ENCODE measurements around the gene SCN4B.

Gene SCN4B

DNA sequence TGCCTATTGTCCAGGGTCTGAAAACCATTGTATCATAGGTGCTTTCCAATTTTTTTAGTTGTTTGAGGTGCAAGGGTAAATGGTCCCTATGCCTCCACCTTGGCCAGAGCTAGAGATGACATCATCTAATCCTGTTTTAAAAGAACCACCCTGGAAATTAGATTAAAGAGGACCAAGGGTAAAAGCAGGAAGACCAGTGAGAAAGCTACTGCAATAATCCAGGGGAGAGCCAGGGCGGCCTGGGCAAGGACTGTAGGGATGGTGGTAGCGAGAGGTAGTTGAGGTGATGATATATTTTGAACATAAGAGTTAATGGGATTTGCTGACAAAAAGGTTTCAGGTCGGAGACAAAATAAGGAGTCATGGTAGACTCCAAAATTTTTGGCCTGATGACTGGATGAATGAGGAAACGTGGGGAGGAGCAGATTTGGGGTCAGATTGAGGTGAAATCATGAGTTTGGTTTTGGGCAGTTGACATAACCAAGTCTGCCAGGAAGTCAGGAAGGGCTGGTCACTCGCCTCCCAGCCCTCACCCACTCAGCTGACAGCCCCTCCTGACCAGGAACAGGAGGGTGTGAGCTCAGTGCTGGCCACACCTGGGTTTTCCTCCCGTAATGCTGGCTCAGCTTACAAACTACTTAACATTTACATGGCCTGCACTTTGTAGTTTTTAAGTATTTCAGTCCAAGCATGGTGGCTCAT lies 23.0 kb downstream of the SCN4B start:
- DNase-seq (ENCODE audit: low spot score) = no peak

DNA sequence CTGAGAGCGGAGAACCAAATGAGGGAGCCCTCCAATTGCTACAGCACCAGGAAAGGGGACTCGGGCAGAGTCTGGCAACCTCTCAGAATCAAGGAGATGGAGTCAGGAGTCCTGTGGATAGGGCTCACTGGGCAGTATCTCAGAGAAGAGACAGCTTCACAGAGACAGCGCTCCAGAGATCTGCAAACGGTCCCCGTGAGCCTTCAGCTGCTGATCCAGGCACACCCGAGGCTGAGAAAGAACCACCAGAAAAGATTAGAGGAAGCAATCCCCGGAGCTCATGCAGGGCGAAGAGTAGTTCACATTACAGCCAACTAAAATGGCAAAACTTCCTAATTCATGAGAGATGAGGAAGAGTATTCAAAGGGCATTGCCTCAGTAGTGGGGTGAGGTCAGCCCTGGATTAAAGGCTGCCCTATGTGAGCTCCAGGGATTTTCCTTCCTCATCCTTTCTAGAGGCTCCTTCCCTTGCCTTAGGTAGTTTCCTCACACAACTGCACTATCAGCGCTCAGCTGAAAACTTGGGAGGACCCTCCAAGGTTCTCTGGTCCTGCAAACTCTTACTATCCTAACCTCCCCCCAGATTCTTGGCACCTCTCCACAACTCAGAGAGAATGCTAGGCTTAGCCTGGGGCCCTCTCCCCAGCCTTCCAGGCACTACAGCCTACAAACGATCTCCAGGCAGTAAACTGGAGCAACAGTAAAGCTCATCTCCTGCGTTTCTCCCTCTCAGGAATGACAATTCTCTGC lies 23.7 kb downstream of the SCN4B start:
- DNase-seq (ENCODE audit: low spot score) = no peak

DNA sequence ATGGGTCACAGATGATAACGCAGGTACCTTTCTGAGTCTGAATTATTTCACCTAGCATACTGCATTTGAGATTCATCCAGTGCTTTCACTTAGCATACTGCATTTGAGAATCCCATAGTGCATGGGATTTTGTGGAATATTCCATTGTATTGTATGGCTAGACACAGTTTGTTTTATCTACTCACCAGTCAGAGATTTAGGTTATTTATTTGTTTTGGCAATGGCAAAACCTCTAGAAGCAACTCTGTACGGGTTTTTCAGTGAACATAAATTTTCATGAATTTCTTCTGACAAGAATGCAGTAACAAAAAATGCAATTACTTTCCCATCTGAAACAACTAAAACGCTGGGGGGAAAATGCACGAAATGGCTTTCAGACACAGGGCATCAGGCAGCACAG lies 24.3 kb downstream of the SCN4B start:
- DNase-seq (ENCODE audit: low spot score) = no peak

DNA sequence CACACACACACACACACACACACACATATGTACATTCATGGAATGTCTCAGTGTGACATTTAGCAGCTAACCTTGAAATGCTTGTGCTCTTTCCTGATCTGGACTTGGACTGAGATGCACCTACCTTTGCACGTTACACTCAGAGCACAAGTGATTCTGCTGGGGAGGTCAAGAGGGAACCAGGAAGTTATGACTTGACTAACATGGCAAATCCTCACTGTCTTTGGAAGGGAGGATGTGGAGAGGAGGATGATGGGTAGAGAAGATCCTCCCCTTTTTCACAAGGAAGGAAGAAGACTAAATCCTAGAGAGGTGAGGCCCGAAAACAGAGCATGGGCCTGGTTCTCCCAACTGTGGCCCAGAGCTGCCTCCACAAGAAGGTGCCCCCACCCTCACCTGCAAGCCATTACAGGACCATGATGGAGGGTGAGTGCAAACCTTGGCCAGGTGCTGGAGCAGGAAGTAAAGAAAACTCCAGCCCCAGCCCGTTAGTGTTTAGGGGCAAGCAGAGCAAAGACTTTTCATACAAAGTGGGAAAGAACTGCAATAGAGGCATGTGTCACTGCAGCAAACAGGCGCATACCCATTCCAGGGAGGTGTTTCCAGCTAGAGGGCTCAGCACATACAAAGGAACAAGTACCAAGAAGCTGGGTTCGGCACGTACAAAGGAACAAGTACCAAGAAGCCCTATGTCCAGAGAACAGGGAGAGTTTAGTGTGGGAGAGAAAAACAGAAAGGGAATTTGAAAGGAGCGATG lies 26.4 kb downstream of the SCN4B start:
- DNase-seq (ENCODE audit: low spot score) = no peak

DNA sequence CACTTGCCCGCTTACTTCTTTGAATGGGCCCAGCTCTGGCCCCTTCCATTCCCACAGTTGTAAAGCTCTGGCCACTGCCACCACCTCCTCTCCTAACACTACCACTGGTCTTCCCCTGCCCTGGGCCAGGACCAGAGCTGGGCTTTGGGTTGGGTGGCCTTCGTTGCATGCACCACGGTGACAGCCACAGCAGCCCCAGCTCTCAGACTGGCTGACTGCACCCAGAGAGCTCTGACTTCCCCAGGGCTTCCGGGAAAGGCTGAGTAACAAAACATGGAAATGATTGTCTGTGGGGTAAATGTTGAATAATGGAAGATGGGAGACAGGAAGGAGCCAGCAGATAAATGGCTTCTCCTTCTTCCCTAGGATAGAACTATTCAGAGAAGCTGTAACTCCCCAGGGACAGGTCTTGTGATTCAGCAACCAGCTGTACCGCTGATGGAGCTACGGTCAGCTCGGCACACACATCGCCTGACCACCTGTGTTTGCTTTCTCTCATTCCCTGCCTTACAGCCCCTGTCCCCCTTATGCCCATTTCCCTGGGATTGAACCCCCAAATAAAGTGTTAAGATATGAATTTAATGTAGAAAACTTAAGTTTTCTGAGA lies 27.6 kb downstream of the SCN4B start:
- no peak for DNase-seq (ENCODE audit: low spot score)

DNA sequence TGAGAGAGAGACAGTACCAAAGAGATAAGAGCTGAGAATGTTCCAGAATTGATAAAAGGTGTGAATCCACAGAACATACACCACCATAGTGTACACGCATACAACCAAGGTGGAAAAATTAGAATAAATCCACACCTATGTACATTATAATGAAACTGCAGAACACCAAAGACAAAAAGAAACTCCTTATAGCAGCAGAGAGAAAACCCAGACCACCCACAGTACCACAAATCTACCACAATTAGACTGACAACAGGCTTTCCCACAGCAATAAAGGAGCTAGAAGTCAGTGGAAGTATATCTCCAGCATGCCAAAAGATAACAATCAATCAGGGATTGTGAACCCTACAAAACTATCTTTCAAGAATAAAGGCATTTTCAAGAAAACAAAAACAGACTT lies 31.8 kb downstream of the SCN4B start:
- no peak for DNase-seq (ENCODE audit: low spot score)

DNA sequence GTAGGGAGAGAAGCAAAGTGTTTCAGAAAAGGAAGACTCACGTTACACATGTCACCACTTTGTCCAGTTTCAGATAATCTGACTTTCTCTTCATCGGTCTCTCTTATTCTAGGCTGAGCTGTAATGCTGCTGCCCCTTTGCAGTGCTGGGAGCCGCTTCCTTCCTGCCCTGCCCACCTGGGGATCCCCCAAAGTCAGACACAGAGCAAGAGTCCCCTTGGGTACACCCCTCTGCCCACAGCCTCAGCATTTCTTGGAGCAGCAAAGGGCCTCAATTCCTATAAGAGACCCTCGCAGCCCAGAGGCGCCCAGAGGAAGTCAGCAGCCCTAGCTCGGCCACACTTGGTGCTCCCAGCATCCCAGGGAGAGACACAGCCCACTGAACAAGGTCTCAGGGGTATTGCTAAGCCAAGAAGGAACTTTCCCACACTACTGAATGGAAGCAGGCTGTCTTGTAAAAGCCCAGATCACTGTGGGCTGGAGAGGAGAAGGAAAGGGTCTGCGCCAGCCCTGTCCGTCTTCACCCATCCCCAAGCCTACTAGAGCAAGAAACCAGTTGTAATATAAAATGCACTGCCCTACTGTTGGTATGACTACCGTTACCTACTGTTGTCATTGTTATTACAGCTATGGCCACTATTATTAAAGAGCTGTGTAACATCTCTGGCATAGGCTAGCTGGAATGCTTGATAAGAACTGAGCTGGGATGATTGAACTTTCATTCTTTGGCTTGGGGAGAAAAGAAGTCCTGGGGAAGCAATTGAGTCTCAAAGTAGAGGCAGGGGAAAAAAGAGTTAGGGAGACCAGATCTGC lies 34.6 kb downstream of the SCN4B start:
- no peak for DNase-seq (ENCODE audit: low spot score)

DNA sequence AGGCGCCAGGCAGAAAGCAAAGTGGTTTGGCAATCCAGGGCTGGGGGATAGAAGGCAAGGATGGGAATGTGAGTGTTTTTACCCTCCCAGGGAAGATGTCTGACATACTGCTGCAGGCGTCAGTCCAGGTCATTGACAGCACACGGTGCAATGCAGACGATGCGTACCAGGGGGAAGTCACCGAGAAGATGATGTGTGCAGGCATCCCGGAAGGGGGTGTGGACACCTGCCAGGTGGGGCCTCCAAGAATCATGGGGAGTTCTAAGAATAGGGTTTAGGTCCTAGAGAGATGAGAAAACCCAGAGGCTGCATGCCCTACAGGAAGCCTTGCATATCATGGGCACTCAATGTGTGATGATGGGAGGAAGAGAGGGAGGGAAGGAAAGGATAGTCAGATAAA lies 37.6 kb downstream of the SCN4B start:
- DNase-seq (ENCODE audit: low spot score) = no peak

DNA sequence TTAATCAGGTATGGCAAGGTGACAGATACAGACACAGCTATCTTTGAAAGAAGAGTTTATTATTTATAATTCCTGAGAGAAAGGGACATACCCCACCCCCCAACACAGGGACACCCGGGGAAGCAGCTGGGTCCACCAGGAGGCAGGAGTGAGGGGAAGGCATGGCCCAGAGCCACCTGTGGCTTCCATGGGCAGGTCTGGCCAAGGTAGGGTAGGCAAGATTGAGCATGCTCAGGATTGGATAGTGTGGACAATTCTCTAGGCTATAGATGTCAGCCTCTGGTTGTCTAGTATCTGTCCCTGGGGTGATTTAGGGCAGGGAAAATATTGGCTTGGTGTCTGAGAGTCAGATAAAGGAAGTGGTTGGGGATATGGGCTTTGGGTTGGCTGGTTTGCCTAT lies 38.4 kb downstream of the SCN4B start:
- no peak for DNase-seq (ENCODE audit: low spot score)

DNA sequence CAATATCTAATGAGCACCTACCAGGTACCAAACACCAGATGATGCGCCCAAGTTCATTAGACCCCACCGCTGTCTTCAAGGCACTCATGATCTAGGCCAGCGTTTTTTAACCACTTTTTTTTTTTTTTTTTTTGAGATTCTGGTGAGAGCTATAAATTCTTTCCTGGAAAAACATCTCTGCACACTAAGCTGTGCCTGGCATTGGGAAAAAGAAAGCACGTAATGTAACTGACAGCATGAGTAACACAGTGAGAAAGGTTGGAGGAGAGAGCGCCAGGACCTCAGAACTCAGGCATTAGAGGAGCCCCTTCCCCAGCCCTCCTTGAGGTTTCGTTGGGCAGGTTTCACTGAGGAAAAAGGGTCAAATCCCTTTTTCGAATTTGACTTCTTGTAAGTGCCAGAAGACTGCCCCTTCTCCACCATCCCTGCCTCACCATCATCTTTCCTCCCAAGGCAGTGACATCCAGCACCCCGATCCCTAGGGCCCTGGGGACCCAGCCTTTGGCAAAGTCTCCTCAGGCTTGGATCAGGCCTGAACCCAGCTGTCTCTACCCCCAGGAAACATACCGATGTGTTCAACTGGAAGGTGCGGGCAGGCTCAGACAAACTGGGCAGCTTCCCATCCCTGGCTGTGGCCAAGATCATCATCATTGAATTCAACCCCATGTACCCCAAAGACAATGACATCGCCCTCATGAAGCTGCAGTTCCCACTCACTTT lies 39.8 kb downstream of the SCN4B start:
- DNase-seq (ENCODE audit: low spot score) = no peak

DNA sequence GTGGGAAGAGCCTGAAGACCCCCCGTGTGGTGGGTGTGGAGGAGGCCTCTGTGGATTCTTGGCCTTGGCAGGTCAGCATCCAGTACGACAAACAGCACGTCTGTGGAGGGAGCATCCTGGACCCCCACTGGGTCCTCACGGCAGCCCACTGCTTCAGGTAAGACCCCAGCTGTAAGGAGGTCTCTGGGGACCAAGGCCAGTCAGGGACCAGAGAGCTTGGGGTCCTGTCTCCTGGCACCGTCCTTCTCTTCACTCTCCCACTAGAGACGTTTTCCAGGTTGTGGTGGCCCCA lies 40.9 kb downstream of the SCN4B start:
- DNase-seq (ENCODE audit: low spot score) = no peak

DNA sequence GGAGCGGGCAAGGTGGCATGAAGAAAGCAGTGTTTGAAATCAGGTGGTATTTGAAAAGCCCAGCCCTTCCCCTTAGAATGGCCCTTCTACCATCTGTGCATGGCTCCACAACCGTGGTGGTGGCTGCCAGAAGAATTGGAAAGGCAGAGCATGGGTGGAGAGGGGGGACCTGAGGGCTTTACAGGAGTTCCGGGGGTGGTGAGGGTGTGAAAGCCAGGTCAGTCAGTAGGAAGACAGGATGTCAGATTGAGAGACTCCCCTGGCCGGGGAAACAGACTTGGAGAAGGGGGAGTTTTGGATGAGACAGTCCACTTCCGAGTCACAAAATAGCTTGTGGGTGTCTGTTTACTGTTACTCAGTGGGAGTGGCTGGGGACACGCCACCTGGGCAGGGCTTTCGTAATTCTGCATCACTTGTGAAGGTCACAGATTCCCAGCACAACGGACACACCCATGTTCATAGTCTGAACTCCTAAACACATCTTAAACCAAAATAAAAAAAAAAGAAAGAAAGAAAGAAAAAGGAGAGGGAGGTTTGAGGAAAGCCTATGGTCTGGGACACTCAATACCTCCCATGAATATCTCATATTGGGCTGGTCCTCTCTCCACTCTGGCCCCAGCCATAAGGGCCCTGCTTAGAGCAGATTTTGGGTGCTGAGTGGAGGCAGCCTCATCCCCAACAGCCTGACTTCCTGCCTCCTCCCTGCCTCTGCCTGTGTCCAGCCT lies 41.4 kb downstream of the SCN4B start:
- DNase-seq (ENCODE audit: low spot score) = no peak

DNA sequence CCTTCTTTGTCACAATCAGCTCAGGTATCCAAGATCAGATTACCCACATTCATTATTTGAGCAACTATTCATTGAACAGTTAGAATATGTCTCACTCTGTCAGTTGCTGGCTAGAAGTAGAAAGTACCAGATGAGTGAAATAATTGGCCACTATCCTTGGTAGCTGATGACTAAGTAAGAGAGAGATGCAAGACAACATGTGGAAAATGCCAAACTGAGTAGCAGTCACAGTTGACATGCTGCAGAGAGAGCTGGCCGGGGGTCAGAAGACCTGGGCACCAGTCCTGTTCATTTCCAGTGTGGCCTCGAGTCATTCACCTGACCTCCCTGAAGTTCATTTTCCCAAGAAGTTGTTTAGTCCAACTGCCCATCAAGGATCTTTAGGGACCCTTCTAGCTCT lies 43.4 kb downstream of the SCN4B start:
- no peak for DNase-seq (ENCODE audit: low spot score)

DNA sequence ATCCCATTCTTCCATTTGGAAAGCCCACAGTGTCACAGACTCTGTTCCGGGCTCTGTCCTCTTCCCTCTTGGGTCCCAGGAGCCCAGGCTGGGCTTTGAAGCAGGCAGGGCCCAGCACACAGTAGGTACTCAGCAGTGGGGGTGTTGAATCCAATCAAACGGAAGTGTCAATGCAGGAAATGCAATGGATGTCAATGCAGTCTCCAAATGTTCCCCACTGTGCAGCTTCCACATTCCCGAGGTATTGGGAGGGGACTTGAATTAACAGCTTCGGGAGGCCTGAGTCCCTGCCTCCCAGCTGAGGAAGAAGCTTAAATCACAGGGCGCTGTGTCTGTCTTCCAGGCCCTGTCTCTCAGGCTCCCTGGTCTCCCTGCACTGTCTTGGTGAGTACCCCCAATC lies 44.1 kb downstream of the SCN4B start:
- DNase-seq (ENCODE audit: low spot score) = no peak

DNA sequence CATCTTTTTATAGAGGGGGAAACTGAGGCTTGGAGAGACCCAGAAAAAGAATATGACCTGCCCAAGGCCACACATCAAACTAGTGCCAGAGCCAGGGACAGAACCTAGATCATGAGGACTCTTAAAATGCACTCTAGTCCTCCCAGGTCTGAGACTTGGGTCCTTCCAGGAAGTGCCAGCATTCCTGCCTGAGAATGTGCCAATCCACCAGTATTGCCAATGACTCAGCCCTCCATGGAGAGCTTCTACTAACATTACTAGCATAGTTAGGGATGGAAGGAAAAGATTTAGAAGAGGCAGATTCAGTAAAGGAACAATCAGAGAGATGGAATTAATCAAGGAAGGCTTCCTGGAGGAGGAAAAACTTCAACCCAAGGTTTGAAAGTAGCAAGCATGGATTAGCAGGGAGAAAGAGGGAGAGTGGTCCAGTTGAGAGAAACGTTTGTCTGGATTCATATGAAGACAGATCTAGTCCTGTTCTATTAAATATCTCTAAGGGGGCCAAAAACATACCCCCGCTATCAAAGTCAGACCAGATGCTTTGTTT lies 45.8 kb downstream of the SCN4B start:
- no peak for DNase-seq (ENCODE audit: low spot score)

DNA sequence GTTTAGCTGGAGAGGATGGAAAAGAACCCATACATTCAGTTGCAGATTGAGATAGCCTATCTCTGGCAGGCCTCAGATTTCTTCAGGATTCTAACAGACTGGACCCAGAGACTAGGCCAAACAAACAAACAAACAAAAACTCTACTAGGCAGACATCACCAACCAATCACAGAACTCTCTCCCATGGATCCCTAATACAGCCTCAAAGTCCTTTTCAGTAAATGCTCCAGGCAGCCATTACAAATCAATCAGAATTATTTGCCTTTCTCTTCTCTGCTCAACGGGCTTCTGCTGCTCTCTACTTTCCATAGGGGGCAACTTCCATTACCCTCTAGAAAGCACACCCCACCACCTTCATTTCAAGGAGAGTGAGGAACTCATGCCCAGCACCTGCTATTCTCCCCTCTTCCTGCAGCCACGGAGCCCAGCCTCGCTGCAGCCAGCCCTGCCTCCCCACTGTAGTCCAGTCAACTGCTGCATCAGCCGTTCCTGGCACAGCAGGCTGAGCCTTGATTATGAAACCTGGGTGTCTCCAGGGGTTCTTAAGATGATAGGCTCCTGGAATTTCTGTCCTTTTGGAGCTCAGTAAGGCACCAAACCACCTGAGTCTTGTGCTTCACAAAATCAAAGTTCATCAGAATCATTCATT lies 46.8 kb downstream of the SCN4B start:
- DNase-seq (ENCODE audit: low spot score) = no peak

DNA sequence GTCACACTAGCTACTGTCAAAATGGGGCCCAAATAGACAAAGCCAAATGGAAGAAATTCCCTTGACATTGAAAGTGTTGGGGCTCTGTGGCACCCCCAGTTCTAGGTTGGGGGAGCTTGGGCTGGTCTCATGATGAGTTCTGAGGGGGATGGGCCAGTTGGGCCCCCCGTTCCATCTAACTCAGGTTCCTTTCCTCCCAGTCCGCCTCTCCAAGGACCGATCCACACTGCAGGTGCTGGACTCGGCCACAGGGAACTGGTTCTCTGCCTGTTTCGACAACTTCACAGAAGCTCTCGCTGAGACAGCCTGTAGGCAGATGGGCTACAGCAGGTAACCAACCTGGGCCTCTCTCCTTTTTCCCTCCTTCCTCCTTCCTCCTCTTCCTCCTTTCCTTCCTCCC lies 48.1 kb downstream of the SCN4B start:
- DNase-seq (ENCODE audit: low spot score) = no peak

DNA sequence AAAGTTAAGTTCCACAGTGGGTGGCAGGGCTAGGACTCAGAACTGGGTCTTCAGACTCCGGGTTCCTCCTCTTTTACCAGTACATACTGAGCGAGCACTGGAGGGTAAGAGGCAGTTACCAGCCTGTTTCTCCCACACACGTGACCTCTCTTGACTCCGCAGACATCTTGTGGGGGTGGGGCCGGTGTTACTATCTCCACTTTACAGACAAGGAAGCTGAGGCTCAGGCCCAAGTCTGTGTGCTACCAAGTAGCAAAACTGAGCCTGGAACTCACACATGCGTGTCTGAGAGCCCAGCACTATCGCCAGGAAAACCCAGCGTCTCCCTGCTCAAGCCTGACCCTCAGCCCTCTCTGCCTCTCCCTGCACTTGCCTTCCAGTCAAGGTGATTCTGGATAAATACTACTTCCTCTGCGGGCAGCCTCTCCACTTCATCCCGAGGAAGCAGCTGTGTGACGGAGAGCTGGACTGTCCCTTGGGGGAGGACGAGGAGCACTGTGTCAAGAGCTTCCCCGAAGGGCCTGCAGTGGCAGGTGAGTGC lies 49.8 kb downstream of the SCN4B start:
- DNase-seq (ENCODE audit: low spot score) = no peak

DNA sequence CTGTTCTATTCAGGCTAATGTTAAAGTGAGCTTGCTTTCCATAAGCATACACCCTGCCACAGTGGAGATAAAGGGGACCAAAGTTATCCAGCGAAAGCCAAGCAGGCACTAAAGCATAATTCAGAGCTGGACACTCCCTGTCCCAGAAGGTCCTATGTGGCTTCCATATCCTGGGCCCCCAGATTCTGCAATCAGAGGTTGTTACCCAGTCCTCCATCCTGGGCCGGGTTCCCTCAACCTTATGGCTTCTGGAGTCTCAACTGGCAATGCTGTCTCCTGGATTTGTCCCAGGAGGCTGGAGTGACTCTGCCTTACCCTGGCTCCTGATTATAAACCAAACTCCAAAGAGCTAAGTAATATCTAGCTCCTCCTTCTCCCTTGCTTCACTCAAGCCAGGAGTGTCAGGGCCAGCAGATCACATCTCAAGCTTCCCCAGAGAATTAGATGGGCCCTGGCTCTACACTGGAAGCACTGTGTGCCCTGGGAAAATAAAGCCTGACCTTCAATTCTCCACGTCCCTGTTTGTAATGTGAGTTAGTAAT lies 51.9 kb downstream of the SCN4B start:
- no peak for DNase-seq (ENCODE audit: low spot score)

All from CD4-positive, alpha-beta T cell treated with Interleukin-6 at 100 ng/mL for 8 hours (primary cell).